Tibial nerve (tissue), 4 donors: ENCODE results near the gene NOS1.

Experiments used
- CTCF ChIP-seq, 5 experiments: fragments of 200-600 bp in 3 of 5; fragments of 450-650 bp in 2 of 5; sonication (generic) in 3 of 5; IDR thresholded peaks; one replicate each; pipeline ENCODE4 v1.5.1; 2016 to 2019; ENCODE audit warnings: antibody characterized with exemption in 5 of 5, mild to moderate bottlenecking in 3 of 5, moderate library complexity in 2 of 5
- EP300 ChIP-seq, 2 donors: sonication (generic); formaldehyde crosslinking; IDR thresholded peaks; one replicate each; pipeline ENCODE4 v1.6.1; 2017; ENCODE audit warnings: antibody characterized with exemption in 2 of 2, mild to moderate bottlenecking in 1 of 2

- TF ChIP-seq CTCF (IDR thresholded peaks at IDR 0.05) (no peak), EP300 (IDR thresholded peaks at IDR 0.05) (no peak)
These were observed 153.2 kb downstream of the NOS1 start for GRCh38 chr12:117208206-117208605.
